Liver (tissue), 3 donors: ENCODE results near the gene RASEF.

Experiments used
- RAD21 ChIP-seq, 2 donors: IDR thresholded peaks; 2 replicates each; pipeline ENCODE4 v1.6.1; 2016; ENCODE audit warnings: antibody characterized with exemption in 2 of 2, mild to moderate bottlenecking in 2 of 2
- YY1 ChIP-seq: IDR thresholded peaks from 2 replicates; pipeline ENCODE4 v1.6.1; 2016; ENCODE audit warnings: antibody characterized with exemption, mild to moderate bottlenecking
- TF ChIP-seq, protein P1 (sequence below): fragments of 150-350 bp; IDR thresholded peaks from 2 replicates; pipeline ENCODE4 v1.5.1; 2017; ENCODE audit warnings: improper control_type of control experiment, low read depth, low read length; ENCODE audit not compliant: missing input control
- donor health status: healthy.
- donor health status: healthy.

- TF ChIP-seq, protein P1, sequence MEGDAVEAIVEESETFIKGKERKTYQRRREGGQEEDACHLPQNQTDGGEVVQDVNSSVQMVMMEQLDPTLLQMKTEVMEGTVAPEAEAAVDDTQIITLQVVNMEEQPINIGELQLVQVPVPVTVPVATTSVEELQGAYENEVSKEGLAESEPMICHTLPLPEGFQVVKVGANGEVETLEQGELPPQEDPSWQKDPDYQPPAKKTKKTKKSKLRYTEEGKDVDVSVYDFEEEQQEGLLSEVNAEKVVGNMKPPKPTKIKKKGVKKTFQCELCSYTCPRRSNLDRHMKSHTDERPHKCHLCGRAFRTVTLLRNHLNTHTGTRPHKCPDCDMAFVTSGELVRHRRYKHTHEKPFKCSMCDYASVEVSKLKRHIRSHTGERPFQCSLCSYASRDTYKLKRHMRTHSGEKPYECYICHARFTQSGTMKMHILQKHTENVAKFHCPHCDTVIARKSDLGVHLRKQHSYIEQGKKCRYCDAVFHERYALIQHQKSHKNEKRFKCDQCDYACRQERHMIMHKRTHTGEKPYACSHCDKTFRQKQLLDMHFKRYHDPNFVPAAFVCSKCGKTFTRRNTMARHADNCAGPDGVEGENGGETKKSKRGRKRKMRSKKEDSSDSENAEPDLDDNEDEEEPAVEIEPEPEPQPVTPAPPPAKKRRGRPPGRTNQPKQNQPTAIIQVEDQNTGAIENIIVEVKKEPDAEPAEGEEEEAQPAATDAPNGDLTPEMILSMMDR, result no peak
- no peak for TF ChIP-seq RAD21 (IDR thresholded peaks at IDR 0.05)
- TF ChIP-seq YY1, result no peak
These were observed 19.3 kb downstream of the RASEF start for GRCh38 chr9:83043597-83043996.
